GM06990 (cell line): ENCODE measurements around the gene CREG1.

ENCODE experiments used
- DNase-seq: peaks from one replicate; pipeline ENCODE4 v3.0.0-alpha.2; 2011; ENCODE audit not compliant: insufficient read length; ENCODE audit errors: extremely low read depth
- H3K27me3 ChIP-seq: replicated peaks from 2 replicates; pipeline ENCODE4 v1.6.0; 2011; ENCODE audit warnings: low read length; ENCODE audit not compliant: control insufficient read depth, insufficient read depth
- H3K36me3 ChIP-seq: 2 replicates; pipeline ENCODE4 v1.5.1; 2011; ENCODE audit warnings: low read length; ENCODE audit not compliant: control insufficient read depth, insufficient read depth
- H3K4me3 ChIP-seq: replicated peaks from 2 replicates; pipeline ENCODE4 v1.5.1; 2011; ENCODE audit warnings: low read depth, mild to moderate bottlenecking, control low read depth, low read length
- CTCF ChIP-seq: IDR thresholded peaks from 2 replicates; pipeline ENCODE4 v1.5.1; 2011; ENCODE audit warnings: low read length, control low read depth, mild to moderate bottlenecking, inconsistent platforms; ENCODE audit not compliant: insufficient read depth, poor library complexity, severe bottlenecking

CREG1 gene

GRCh38 chr1:167511374-167511986, 42.1 kb downstream of the CREG1 start:
- Histone ChIP-seq H3K27me3 (no peaks in the 10 kb centered on the region), H3K36me3 (no peaks in the 10 kb centered on the region), H3K4me3 (no peak overlapping the region)
- DNase-seq: no peak
- no peak for TF ChIP-seq CTCF

- DNase-seq: no peak
- Histone ChIP-seq H3K27me3 (no peaks in the 10 kb centered on the region), H3K4me3 (no peak overlapping the region), H3K36me3 (no peaks in the 10 kb centered on the region)
- no peak for TF ChIP-seq CTCF
These were observed 42.7 kb downstream of the CREG1 start for GRCh38 chr1:167510881-167511280.

- H3K27me3 ChIP-seq: no peaks in the 10 kb centered on the region
- H3K36me3 ChIP-seq: no peaks in the 10 kb centered on the region
- TF ChIP-seq CTCF: no peak
- DNase-seq: no peak
- H3K4me3 ChIP-seq: no peak overlapping the region
These were observed 43.3 kb downstream of the CREG1 start for GRCh38 chr1:167510244-167510643.

GRCh38 chr1:167509587-167509986, 44.0 kb downstream of the CREG1 start:
- no peak for TF ChIP-seq CTCF
- DNase-seq: no peak
- H3K36me3 ChIP-seq: no peaks in the 10 kb centered on the region

GRCh38 chr1:167507719-167508118, 45.8 kb downstream of the CREG1 start:
- no peaks in the 10 kb centered on the region for H3K27me3 ChIP-seq
- TF ChIP-seq CTCF: no peak

More at GRCh38 chr1:167509587-167509986, 44.0 kb downstream of the CREG1 start:
- no peaks in the 10 kb centered on the region for H3K27me3 ChIP-seq
- no peak overlapping the region for H3K4me3 ChIP-seq

GRCh38 chr1:167504467-167504827, 49.1 kb downstream of the CREG1 start:
- Histone ChIP-seq H3K27me3 (no peaks in the 10 kb centered on the region), H3K36me3 (no peaks in the 10 kb centered on the region), H3K4me3 (no peak overlapping the region)
- DNase-seq: no peak
- no peak for TF ChIP-seq CTCF

More at GRCh38 chr1:167507719-167508118, 45.8 kb downstream of the CREG1 start:
- Histone ChIP-seq H3K4me3 (no peak overlapping the region), H3K36me3 (no peaks in the 10 kb centered on the region)
- no peak for DNase-seq
